Measurements from ENCODE around the gene TOLLIP. TPM values are rescaled to one million over a fixed set of nuclear protein-coding genes. Genes with fewer than 3 reads are reported as not detected.

TOLLIP gene
- total and polyA plus RNA-seq, 4 donors, result 29.0 to 83.4 (median 50.8) TPM

GRCh38 chr11:1276866-1277615, 32.4 kb downstream of the TOLLIP start:
- 93% methylated on average over 34 of the region's 37 CpGs for WGBS (ENCODE audit: insufficient coverage)
- Histone ChIP-seq H3K4me3 (ENCODE audit: low read depth, low read length) (no peak overlapping the region), H3K36me3 (ENCODE audit: control insufficient read depth, insufficient read depth, low read length) (peaks cover 90% of the 10 kb centered on the region), H3K9me3 (ENCODE audit: control insufficient read depth, insufficient read depth, low read length) (no peaks in the 10 kb centered on the region), H3K27ac (ENCODE audit: low read depth, low read length) (no peak overlapping the region), H3K4me1 (ENCODE audit: control insufficient read depth, insufficient read depth, low read length) (peaks cover 5% of the 10 kb centered on the region), H3K27me3 (ENCODE audit: control insufficient read depth, insufficient read depth, low read length) (no peaks in the 10 kb centered on the region)
- DNase-seq (ENCODE audit: low read depth in 4 of 6, low spot score in 6 of 6), result no peak

GRCh38 chr11:1276041-1276790, 33.2 kb downstream of the TOLLIP start:
- peaks cover 86% of the 10 kb centered on the region for H3K36me3 ChIP-seq (ENCODE audit: control insufficient read depth, insufficient read depth, low read length)
- peak in 1 of 6 donors; percentile 13 for DNase-seq (ENCODE audit: low read depth in 4 of 6, low spot score in 6 of 6)
- H3K4me3 ChIP-seq (ENCODE audit: low read depth, low read length), result no peak overlapping the region
- 82% methylated on average over 26 of the region's 32 CpGs for WGBS (ENCODE audit: insufficient coverage)
- peaks cover 8% of the 10 kb centered on the region for H3K4me1 ChIP-seq (ENCODE audit: control insufficient read depth, insufficient read depth, low read length)
- no peak overlapping the region for H3K27ac ChIP-seq (ENCODE audit: low read depth, low read length)
- H3K9me3 ChIP-seq (ENCODE audit: control insufficient read depth, insufficient read depth, low read length), result no peaks in the 10 kb centered on the region
- no peaks in the 10 kb centered on the region for H3K27me3 ChIP-seq (ENCODE audit: control insufficient read depth, insufficient read depth, low read length)

- Histone ChIP-seq H3K4me3 (ENCODE audit: low read depth, low read length) (no peak overlapping the region), H3K36me3 (ENCODE audit: control insufficient read depth, insufficient read depth, low read length) (peaks cover 86% of the 10 kb centered on the region), H3K27me3 (ENCODE audit: control insufficient read depth, insufficient read depth, low read length) (no peaks in the 10 kb centered on the region), H3K9me3 (ENCODE audit: control insufficient read depth, insufficient read depth, low read length) (no peaks in the 10 kb centered on the region), H3K4me1 (ENCODE audit: control insufficient read depth, insufficient read depth, low read length) (peaks cover 20% of the 10 kb centered on the region), H3K27ac (ENCODE audit: low read depth, low read length) (no peak overlapping the region)
- DNase-seq (ENCODE audit: low read depth in 4 of 6, low spot score in 6 of 6), result no peak
- WGBS (ENCODE audit: insufficient coverage), result 90% methylated on average over 13 of the region's 18 CpGs
These were observed 34.4 kb downstream of the TOLLIP start for GRCh38 chr11:1275021-1275420.

- 75% methylated on average over 9 of the region's 14 CpGs for WGBS (ENCODE audit: insufficient coverage)
- no peak overlapping the region for H3K27ac ChIP-seq (ENCODE audit: low read depth, low read length)
- H3K27me3 ChIP-seq (ENCODE audit: control insufficient read depth, insufficient read depth, low read length), result no peaks in the 10 kb centered on the region
- no peak overlapping the region for H3K4me3 ChIP-seq (ENCODE audit: low read depth, low read length)
- no peak for DNase-seq (ENCODE audit: low read depth in 4 of 6, low spot score in 6 of 6)
- peaks cover 80% of the 10 kb centered on the region for H3K36me3 ChIP-seq (ENCODE audit: control insufficient read depth, insufficient read depth, low read length)
- H3K4me1 ChIP-seq (ENCODE audit: control insufficient read depth, insufficient read depth, low read length), result peaks cover 20% of the 10 kb centered on the region
- H3K9me3 ChIP-seq (ENCODE audit: control insufficient read depth, insufficient read depth, low read length), result no peaks in the 10 kb centered on the region
These were observed 34.9 kb downstream of the TOLLIP start for GRCh38 chr11:1274501-1274900.

GRCh38 chr11:1272531-1272930, 36.9 kb downstream of the TOLLIP start:
- no peak overlapping the region for H3K27ac ChIP-seq (ENCODE audit: low read depth, low read length)
- H3K36me3 ChIP-seq (ENCODE audit: control insufficient read depth, insufficient read depth, low read length), result peaks cover 62% of the 10 kb centered on the region
- peaks cover 20% of the 10 kb centered on the region for H3K4me1 ChIP-seq (ENCODE audit: control insufficient read depth, insufficient read depth, low read length)
- 30% methylated on average over 15 of the region's 30 CpGs for WGBS (ENCODE audit: insufficient coverage)
- no peaks in the 10 kb centered on the region for H3K27me3 ChIP-seq (ENCODE audit: control insufficient read depth, insufficient read depth, low read length)
- no peak overlapping the region for H3K4me3 ChIP-seq (ENCODE audit: low read depth, low read length)
- peak in 1 of 6 donors; percentile 30 for DNase-seq (ENCODE audit: low read depth in 4 of 6, low spot score in 6 of 6)
- H3K9me3 ChIP-seq (ENCODE audit: control insufficient read depth, insufficient read depth, low read length), result no peaks in the 10 kb centered on the region

GRCh38 chr11:1271927-1272326, 37.5 kb downstream of the TOLLIP start:
- no peak for DNase-seq (ENCODE audit: low read depth in 4 of 6, low spot score in 6 of 6)
- Histone ChIP-seq H3K9me3 (ENCODE audit: control insufficient read depth, insufficient read depth, low read length) (no peaks in the 10 kb centered on the region), H3K4me3 (ENCODE audit: low read depth, low read length) (no peak overlapping the region), H3K4me1 (ENCODE audit: control insufficient read depth, insufficient read depth, low read length) (peaks cover 20% of the 10 kb centered on the region), H3K36me3 (ENCODE audit: control insufficient read depth, insufficient read depth, low read length) (peaks cover 56% of the 10 kb centered on the region), H3K27ac (ENCODE audit: low read depth, low read length) (peak overlapping the region; percentile 61), H3K27me3 (ENCODE audit: control insufficient read depth, insufficient read depth, low read length) (no peaks in the 10 kb centered on the region)
- WGBS (ENCODE audit: insufficient coverage), result 71% methylated on average over 22 of the region's 30 CpGs

GRCh38 chr11:1271406-1271805, 38.0 kb downstream of the TOLLIP start:
- Histone ChIP-seq H3K27me3 (ENCODE audit: control insufficient read depth, insufficient read depth, low read length) (no peaks in the 10 kb centered on the region), H3K36me3 (ENCODE audit: control insufficient read depth, insufficient read depth, low read length) (peaks cover 50% of the 10 kb centered on the region), H3K4me3 (ENCODE audit: low read depth, low read length) (no peak overlapping the region), H3K9me3 (ENCODE audit: control insufficient read depth, insufficient read depth, low read length) (no peaks in the 10 kb centered on the region), H3K4me1 (ENCODE audit: control insufficient read depth, insufficient read depth, low read length) (peaks cover 20% of the 10 kb centered on the region), H3K27ac (ENCODE audit: low read depth, low read length) (peak overlapping the region; percentile 61)
- WGBS (ENCODE audit: insufficient coverage), result 54% methylated on average over 5 of the region's 9 CpGs
- DNase-seq (ENCODE audit: low read depth in 4 of 6, low spot score in 6 of 6), result peak in 1 of 6 donors; percentile 17

GRCh38 chr11:1271002-1271401, 38.4 kb downstream of the TOLLIP start:
- Histone ChIP-seq H3K27me3 (ENCODE audit: control insufficient read depth, insufficient read depth, low read length) (no peaks in the 10 kb centered on the region), H3K4me1 (ENCODE audit: control insufficient read depth, insufficient read depth, low read length) (peaks cover 20% of the 10 kb centered on the region), H3K27ac (ENCODE audit: low read depth, low read length) (peak overlapping the region; percentile 61), H3K4me3 (ENCODE audit: low read depth, low read length) (no peak overlapping the region), H3K9me3 (ENCODE audit: control insufficient read depth, insufficient read depth, low read length) (no peaks in the 10 kb centered on the region), H3K36me3 (ENCODE audit: control insufficient read depth, insufficient read depth, low read length) (peaks cover 46% of the 10 kb centered on the region)
- peak in 1 of 6 donors; percentile 29 for DNase-seq (ENCODE audit: low read depth in 4 of 6, low spot score in 6 of 6)
- 23% methylated on average over 10 of the region's 13 CpGs for WGBS (ENCODE audit: insufficient coverage)

GRCh38 chr11:1270476-1270875, 39.0 kb downstream of the TOLLIP start:
- H3K9me3 ChIP-seq (ENCODE audit: control insufficient read depth, insufficient read depth, low read length), result peaks cover 2% of the 10 kb centered on the region
- H3K27ac ChIP-seq (ENCODE audit: low read depth, low read length), result peak overlapping the region; percentile 61
- no peaks in the 10 kb centered on the region for H3K27me3 ChIP-seq (ENCODE audit: control insufficient read depth, insufficient read depth, low read length)
- WGBS (ENCODE audit: insufficient coverage), result 87% methylated on average over 9 of the region's 10 CpGs
- H3K4me3 ChIP-seq (ENCODE audit: low read depth, low read length), result no peak overlapping the region
- H3K4me1 ChIP-seq (ENCODE audit: control insufficient read depth, insufficient read depth, low read length), result peaks cover 20% of the 10 kb centered on the region
- H3K36me3 ChIP-seq (ENCODE audit: control insufficient read depth, insufficient read depth, low read length), result peaks cover 42% of the 10 kb centered on the region
- no peak for DNase-seq (ENCODE audit: low read depth in 4 of 6, low spot score in 6 of 6)

Measured in spinal cord (tissue), 10 donors.